HG03558 (cell line): ENCODE data around the gene MPHOSPH9.
"Not testable (repeated sequence)": the region's sequence is repeated elsewhere in the genome, so short reads cannot be mapped to it uniquely, and the experiment has no call there.

Experiments used
- ATAC-seq: cut with Tn5 transposase; IDR thresholded peaks from one replicate; pipeline ENCODE4 v1.9.1; 2021; ENCODE audit warnings: moderate number of reproducible peaks; ENCODE audit not compliant: unreplicated experiment; ENCODE audit errors: extremely low read depth

MPHOSPH9 gene

DNA sequence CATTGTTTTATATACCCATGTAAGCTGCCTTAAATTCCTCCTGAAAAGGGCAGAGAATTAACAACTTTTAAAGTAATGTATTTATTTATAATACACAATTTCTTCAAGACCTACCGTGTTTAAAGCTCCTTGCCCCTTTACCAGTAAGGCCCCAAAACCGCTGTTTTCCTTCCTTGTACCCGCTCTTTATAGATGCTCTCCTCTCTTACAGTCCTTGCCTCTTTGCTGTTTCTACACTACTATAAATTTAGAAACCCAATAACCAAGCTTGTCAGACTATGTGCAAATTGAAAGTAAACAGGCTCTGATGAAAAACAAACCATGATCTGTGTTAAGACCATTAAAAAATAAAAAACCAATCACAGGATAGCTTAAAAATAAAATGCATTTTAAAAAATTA is 3.9 kb downstream of the MPHOSPH9 start:
- no peak for ATAC-seq

DNA sequence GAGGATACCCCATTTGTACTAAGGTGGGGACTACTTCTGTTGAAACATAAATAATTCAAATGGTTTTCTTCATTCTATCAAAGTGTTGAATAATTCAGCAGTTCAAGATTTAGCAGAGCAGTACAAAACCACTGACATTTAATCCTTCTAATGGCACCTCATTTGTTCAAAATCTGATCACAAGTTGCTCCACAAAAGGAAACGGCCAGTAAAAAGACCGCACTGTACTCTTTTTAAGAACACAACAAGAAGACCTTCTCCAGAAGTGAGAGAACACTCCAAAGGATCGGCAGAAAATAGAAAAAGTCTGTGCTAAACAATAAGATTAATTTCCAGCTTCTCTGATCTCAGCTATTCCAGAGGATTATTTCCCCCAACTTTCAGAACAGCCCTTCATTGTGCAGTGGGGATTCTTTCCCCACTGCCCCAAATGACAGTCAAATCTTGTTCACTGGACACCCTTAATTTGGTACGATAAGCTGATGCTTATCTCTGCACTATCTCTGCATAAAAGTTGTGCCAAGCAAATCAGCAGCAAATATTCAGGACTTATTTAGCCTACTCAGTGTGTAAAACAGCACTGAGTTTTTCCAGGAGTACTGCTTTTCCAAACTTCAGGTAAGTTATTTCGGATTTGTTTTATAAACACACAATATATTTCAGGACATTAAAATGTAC is 5.2 kb downstream of the MPHOSPH9 start:
- no peak for ATAC-seq

DNA sequence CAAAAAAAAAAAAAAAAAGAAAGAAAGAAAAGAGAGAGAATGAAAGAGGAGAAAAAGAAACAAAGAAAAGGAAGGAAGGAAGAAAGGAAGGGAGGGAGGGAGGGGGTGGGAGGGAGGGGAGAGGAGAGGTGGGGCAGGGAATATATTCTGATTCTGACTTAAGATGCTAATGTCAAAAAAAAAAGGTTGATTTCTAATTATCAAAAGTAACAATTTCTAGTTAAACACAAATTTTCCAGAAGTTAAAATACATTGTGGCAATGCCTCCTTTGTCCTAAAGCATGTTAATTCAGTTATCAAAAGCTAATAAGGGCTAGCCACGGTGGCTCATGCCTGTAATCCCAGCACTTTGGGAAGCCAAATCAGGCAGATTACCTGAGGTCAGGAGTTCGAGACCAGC is 7.5 kb downstream of the MPHOSPH9 start:
- no peak for ATAC-seq

DNA sequence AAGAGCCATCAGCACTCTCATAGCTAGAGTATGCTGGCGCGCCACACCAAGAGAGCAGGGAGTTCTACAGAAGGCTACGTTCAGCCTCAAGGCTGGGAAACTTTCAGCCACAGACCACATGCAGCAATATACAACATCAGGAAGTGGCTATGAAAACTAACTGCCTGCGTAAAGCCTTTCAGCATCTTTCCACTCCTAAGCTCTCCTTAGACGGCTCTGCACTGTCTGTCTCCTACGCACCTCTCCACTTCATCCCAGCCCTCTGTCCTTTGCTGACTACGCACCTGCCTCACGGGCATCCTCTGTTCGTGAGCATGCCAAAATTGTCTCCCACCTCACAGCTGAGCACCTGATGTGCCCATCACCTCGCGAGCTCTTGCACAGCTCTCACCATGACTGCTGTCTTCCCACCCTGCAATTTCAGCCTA is 9.7 kb downstream of the MPHOSPH9 start:
- ATAC-seq: peak; percentile 46

DNA sequence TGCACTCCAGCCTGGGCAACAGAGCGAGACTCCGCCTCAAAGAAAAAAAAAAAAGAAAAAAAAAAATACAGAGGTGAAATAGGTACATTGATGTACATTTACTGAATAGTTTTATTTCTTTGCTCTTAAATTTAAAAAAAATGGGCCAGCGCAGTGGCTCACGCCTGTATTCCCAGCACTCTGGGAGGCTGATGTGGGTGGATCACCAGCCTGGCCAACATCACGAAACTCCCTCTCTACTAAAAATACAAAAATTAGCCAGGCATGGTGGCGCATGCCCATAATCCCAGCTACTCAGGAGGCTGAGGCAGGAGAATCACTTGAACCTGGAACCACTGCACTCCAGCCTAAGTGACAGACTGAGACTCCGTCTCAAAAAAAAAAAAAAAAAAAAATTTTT is 25.1 kb downstream of the MPHOSPH9 start:
- not testable (repeated sequence) for ATAC-seq

DNA sequence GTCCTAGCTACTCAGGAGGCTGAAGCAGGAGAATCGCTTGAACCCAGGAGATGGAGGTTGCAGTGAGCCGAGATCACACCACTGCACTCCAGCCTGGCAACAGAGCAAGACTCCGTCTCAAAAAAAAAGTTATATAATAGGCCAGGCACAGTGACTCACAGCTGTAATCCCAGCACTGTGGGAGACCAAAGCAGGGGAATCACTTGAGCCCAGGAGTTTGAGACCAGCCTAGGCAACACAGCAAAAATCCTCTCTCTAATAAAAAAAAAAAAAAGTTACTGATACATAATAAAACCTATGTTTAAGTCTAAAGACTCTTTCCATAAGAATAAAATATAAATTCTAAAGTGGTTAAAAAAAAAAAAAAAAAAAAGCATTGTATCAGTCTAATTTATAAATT is 26.1 kb downstream of the MPHOSPH9 start:
- ATAC-seq: not testable (repeated sequence)

DNA sequence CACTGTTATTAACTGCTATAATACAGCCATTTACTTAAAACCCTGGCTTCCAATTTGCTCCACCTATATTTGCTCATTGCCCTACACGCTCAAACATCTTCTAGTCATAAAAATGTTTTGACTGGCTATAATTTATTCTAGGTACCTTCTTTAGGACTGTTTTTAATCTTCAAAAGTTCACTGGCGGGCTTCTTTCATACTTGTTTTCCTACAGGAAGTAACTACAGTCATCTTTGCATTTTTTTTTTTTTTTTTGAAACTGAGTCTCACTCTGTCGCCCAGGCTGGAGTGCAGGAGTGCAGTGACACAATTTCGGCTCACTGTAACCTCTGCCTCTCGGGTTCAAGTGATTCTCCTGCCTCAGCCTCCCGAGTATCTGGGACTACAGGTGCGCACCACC is 32.5 kb downstream of the MPHOSPH9 start:
- no peak for ATAC-seq

DNA sequence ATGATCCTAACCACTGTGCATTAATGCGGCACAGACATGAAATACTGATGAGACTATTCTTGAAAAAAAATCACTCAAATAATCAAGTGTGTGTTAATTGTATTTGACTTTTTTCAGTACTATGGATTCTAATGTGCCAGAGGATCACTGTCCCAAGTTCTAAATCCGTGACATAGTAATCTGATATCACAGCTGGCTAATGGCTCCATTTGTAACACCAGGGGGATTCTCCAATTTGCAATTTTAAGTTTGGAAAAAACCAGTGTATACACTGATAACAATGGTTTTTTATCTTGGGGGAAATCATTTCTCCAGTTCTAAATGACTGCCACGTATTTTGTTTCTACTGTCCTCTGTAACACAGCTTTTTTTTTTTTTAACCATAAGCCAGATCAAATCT is 33.0 kb downstream of the MPHOSPH9 start:
- ATAC-seq: no peak

DNA sequence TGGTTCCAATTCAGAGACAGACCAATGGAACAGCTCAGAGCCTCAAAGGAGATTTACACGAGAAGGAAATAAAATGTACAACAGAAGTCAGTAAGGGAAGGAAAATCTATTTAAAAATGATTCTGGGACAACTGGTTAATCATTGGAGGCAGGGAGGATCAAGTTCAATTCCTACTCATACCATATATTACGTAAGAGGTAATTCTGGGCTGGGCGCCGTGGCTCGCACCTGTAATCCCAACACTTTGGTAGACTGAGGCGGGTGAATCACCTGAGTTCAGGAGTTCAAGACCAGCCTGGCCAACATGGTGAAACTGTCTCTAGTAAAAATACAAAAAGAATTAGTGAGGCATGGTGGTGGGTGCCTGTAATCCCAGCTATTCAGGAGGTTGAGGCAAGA is 45.3 kb downstream of the MPHOSPH9 start:
- no peak for ATAC-seq

DNA sequence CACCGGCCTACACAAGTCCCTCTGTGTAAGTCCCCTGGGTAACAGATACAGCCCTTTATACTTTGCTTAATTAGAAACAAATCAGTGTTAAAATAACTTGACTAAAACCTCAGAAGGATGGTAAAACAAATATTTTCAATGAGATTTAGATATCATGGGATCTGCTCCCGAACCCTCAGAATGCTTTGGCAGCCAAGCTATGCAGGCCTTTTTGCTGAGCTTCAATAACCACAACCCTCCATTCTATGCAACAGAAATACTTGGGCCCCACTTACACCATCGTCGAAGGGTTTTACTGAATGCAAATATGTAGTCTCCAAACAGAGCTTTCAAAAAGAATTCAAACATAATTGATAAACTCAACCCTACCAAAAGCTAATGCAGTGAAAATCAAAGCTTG is 52.8 kb downstream of the MPHOSPH9 start:
- no peak for ATAC-seq

DNA sequence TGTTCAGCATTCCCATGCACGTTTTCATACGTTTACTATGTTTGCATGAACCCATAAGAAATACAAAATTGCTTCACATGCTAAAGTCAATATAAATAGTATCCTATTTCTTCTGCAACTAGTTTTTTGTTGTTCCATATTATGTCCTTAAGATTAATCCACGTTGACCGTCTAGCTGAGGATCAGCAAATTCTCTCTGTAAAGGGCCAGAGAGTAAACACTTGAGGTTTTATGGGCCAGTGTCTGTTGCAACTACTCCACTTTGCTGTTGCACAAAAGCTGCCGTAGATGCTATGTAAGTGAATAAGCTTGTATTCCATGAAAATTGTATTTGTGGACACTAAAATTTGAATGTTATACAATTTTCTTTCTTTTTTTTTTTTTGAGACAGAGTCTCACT is 61.0 kb downstream of the MPHOSPH9 start:
- ATAC-seq: no peak

DNA sequence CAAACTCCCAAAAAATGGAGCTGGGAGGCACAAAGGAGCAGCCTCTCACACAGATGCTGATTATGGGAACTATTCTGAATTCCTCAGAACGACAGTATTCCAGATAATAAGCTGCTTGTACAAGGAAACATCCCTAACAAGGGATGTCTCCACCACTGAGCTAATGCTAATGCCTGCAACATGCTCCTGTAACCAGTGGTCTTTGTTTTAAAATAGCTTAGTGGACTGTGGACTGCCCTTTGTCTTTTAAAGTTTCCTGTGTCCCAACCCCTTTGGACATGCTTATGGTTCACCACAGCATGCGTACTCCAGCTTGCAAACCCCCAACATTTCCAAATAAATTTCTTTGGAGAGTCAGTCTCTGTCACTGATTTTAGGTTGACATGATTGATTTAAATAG is 65.6 kb downstream of the MPHOSPH9 start:
- ATAC-seq: no peak

DNA sequence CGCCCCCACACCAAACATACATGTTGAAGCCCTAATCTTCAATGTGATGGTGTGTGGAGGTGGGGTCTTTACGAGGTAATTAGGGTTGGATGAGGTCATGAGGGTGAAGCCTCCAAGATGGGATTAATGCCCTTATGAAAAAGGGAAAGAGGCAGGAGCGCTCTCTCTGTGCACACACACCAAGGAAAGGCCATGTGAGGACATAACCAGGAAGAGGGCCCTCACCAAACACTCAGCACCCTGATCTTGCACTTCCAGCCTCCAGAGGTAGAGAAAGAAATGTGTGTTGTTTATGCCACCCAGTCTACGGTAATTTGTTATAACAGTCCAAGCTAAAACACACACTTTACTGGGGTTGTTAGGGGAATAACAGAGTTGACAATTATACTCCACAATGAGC is 67.4 kb downstream of the MPHOSPH9 start:
- no peak for ATAC-seq

DNA sequence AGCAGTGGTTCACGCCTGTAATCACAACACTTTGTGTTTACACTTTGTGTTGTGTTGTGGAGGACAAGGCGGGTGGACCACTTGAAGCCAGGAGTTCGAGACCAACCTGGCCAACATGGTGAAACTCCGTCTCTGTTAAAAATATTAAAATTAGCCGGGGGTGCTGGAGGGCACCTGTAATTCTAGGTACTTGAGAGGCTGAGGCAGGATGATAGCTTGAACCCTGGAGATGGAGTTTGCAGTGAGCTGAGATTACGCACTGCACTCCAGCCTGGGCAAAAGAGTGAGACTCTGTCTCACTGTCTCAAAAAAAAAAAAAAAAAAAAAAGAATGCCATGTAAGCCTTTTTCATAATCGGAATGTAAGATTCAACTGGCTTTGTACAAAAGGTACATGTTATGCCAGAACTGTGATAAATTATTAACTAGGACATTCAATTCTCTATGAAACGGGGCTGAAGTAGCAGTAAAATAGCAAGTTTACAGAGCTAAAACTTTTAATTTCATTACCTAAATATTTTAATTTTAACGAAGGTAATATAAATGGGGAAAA is 68.2 kb downstream of the MPHOSPH9 start:
- no peak for ATAC-seq

DNA sequence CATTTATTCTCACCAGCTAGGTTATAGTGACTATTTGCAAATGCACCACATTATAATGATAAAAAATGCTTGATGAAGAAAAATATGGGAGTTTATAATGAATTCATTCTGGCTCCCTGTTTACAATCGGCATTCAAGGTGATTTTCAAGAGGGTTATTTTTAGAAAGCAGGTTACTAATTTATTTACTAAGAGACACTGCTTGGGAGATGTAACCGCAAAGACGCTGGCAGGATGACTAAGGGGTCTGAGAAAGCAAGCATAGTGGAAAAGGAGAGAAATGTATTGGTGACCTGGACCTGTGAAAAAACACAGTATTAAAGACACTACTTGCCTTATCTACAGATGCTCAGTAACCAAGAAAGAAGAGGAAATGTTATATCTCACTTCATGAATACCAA is 68.7 kb downstream of the MPHOSPH9 start:
- ATAC-seq: no peak

DNA sequence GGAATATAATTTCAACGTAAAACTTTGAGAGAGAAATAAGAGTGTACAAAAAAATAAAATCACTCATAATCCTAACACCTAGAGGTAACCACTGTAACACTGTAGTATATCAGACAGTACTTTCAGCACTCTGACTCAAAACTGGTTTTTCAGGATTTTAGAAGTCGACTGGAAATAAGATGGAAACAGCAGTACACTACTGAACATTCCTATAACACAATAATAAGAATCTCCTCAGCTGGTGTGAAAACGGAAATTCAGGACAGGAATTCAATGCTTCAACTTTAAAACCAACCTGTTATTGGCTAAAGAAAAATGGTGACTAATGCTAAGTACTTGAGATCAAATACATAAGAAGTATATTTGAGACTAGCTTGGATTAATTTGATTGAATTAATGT is 69.7 kb downstream of the MPHOSPH9 start:
- ATAC-seq: no peak

DNA sequence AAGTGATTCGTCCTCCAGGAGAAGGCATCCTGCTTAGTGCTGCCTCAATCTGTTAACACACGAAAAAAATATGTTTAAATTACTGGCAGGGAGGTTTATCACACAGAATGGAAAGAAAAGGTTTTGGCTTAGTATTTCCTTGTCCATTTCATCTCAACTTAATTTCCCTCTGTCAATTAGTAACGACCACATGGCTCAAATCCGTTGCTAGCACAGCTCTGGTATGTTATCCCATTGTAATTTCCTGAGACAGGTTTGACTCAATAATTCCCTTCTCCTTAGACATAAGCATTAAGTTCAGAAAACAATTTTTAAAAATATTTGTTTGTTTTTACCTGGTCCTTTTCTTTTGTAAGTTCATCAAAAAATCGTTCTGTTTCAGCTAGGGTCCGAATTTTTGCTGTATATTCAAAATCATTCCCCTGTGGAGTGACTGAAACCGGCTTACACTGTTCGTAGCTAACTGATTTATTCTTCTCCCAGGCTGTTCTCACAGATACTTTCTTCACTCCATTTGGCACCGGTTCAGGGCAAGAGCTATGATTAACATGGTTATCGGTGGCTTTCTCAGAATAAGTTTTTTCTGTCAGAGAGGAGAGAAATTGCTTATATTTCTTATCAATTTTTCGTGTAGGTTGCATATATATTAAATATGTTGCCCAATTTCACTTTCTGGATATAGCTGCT is 72.0 kb downstream of the MPHOSPH9 start:
- no peak for ATAC-seq

DNA sequence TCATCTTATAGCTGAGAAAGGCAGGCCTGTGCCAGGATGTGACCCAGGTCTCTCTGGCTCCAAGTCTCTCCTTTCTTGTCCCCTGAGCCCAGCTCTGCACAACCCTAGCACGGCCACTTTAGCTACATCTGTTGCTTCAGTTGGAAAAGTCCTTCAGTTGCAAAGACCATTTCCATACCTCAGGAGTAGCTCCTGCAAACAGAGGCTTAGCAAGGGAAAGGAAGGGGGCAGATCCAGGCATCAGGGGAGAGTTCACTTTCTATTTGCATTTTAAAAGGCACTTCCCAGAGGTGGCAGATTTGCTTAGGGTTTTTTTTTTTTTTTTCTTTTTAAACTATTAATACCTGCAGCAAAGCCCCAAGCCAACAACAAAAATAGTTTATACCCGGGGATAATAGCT is 79.0 kb downstream of the MPHOSPH9 start:
- no peak for ATAC-seq

DNA sequence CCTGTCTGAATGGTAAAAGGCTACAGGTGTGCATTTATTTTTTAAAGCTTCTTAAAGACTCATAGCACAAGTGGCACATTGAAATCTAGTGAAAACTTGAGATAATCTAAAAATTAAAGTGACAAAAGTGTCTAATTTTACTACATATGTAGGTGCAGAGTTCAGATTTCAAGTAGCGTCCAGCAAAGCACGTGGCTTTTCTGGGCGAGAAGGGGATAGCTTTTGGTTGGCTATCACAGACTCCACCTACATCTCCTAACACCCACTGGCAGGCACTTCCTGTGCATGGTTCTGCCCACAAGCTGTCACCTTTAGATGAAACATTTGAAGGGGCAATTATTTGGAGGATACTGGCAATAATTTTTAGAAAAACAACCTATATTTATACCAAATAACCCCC is 80.1 kb downstream of the MPHOSPH9 start:
- no peak for ATAC-seq

DNA sequence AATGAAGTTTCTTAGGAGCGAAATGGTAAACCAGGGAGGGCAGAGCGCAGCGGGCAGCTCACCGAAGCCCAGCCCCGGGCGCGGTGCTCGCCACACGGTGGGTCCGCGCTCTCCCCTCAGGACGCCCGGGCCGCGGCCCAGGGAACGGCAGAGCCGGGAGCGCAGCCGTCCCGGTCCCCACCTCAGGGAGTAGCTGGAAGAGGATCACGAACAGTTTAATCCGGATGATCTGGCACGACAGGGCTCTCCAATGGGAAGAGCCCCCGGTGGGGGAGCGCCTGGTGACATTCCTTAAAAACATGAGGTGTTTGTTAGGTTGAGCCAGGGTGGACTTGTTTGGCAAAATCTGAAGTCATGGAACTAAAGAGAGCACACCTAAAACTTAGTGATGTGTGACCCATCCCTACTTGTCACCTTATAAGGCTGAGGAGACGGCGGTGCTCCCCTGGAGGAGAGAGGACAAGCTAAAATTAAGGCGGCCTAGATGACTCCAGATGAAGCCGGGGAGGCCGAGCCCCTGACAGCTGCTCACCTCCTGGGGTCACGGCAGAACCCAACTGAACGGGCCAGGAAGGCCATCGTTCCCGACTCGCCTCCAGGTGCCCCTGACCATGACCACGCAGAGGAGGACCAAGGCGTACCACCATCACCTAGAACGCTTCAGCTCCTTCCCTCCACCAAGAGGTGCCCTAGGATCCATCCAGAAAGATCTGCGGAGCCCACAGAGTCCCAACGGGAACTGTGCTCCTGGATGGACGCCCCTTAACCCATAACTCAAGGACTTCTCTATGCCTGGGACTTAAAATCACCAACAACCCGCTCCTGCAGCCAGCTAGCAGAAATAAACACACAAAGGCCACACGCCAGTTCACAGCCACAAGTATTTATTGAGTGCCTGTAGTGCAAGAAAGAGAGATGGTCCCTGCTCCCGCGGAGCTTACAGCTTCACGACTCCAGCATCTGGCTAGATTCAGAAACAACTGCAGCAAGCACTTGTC is 81.2 kb downstream of the MPHOSPH9 start:
- ATAC-seq: no peak
